GM04503 (cell line): ENCODE results near the gene SLCO2A1.

Source experiments
- DNase-seq: peaks from one replicate; pipeline ENCODE4 v3.0.0-alpha.2; 2012; ENCODE audit warnings: low read depth

Gene SLCO2A1

GRCh38 chr3:133882986-133883586 is 146.6 kb downstream of the SLCO2A1 start:
- no peak for DNase-seq

- no peak for DNase-seq
Observed at GRCh38 chr3:133881939-133882825, 147.5 kb downstream of the SLCO2A1 start.

- no peak for DNase-seq
Observed at GRCh38 chr3:133881492-133881891, 148.2 kb downstream of the SLCO2A1 start.

- DNase-seq: no peak
Observed at GRCh38 chr3:133880886-133881455, 148.8 kb downstream of the SLCO2A1 start.

GRCh38 chr3:133880287-133880686 is 149.4 kb downstream of the SLCO2A1 start:
- DNase-seq: no peak

- DNase-seq: no peak
Observed at GRCh38 chr3:133878518-133878917, 151.2 kb downstream of the SLCO2A1 start.
